Cardiac muscle cell (in vitro differentiated cells and primary cell): ENCODE measurements around the gene LRP3. TPM values are rescaled to one million over a fixed set of nuclear protein-coding genes. Genes with fewer than 3 reads are reported as not detected.

Experiments used
- DNase-seq, 2 donors: peaks; one replicate each; pipeline versions ENCODE4 v3.0.0 to v3.0.0-alpha.2; 2010 to 2017; ENCODE audit warnings: low read depth in 1 of 2, low spot score in 1 of 2
- H3K27ac ChIP-seq: fragments of 200-600 bp; sonication (generic); 2 replicates; pipeline ENCODE4 v1.5.1; 2016
- H3K27me3 ChIP-seq: fragments of 200-600 bp; sonication (generic); 2 replicates; pipeline ENCODE4 v1.6.0; 2016; ENCODE audit warnings: control low read depth
- H3K36me3 ChIP-seq: fragments of 200-600 bp; sonication (generic); 2 replicates; pipeline ENCODE4 v1.5.1; 2016; ENCODE audit warnings: control low read depth
- H3K4me1 ChIP-seq: fragments of 200-600 bp; sonication (generic); 2 replicates; pipeline ENCODE4 v1.8.1; 2017; ENCODE audit warnings: low read depth, mild to moderate bottlenecking, mixed run types
- H3K4me3 ChIP-seq: fragments of 200-600 bp; sonication (generic); 2 replicates; pipeline ENCODE4 v1.5.1; 2016; ENCODE audit warnings: mild to moderate bottlenecking
- H3K9me3 ChIP-seq: fragments of 200-600 bp; sonication (generic); 2 replicates; pipeline ENCODE4 v1.5.1; 2017; ENCODE audit warnings: low read depth, mild to moderate bottlenecking, control low read depth
- CTCF ChIP-seq: IDR thresholded peaks from 2 replicates; pipeline ENCODE4 v1.5.1; 2012; ENCODE audit warnings: low read depth, mild to moderate bottlenecking, low read length
- polyA plus RNA-seq: library from polyadenylated mRNA; unstranded; fragments of >200 nt; fragmentation: Nextera tagmentation; extraction: Ambion mirVana; gene quantifications from 2 replicates; pipeline ENCODE4 v1.2.1, GENCODE V29; 2016
- total RNA-seq: library from RNA; depleted of rRNA; stranded (reverse); fragments of >200 nt; gene quantifications from 2 replicates; pipeline ENCODE4 v1.2.3, GENCODE V29; 2016

Gene LRP3
- total and polyA plus RNA-seq, 2 experiments from 2014 or later: 38.4 to 39.4 TPM

DNA sequence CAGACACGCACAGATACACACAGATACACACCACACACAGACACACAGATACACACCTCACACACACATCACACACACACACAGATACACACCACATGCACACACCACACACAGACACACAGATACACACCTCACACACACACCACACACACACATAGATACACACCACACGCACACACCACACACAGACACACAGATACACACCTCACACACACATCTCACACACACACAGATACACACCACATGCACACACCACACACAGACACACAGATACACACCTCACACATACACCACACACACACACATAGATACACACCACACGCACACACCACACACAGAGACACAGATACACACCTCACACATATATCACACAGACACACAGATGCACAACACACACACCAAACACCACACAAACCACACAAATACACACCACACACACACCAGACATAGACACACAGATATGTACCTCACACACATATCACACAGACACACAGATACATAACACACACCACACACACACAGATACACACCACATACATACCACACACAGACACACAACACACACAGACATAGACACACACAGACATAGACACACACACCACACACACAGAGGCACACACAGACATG lies 55.7 kb downstream of the LRP3 start:
- DNase-seq: no peak
- Histone ChIP-seq H3K4me3 (no peak overlapping the region), H3K4me1 (no peaks in the 10 kb centered on the region), H3K9me3 (no peaks in the 10 kb centered on the region), H3K27ac (no peak overlapping the region), H3K27me3 (no peaks in the 10 kb centered on the region), H3K36me3 (no peaks in the 10 kb centered on the region)
- no peak for TF ChIP-seq CTCF

- H3K36me3 ChIP-seq: no peaks in the 10 kb centered on the region
- H3K9me3 ChIP-seq: no peaks in the 10 kb centered on the region
- H3K4me1 ChIP-seq: no peaks in the 10 kb centered on the region
- TF ChIP-seq CTCF: no peak
- no peak overlapping the region for H3K27ac ChIP-seq
- no peak overlapping the region for H3K4me3 ChIP-seq
- no peaks in the 10 kb centered on the region for H3K27me3 ChIP-seq
- no peak for DNase-seq
Observed at GRCh38 chr19:33250500-33250899, 56.4 kb downstream of the LRP3 start.

DNA sequence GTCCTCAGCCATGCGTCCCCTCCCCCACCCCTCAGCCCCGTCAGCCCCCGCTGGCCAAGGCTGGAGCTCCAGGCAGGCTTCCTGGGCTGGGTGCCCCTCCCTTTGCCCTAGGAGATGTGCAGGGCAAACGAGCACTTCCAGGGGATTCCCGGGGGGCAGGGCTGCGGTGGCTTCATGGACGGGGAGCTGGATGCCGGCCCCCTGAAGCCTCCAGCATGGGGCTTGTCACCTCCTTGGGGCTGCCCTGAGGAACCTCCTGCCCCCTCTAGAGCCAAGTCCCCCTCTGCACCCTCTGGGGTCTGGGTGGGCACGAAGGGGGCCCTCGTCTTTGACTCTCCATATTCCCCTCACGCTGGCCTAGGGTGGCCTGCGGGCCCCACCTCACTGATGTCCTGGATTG lies 56.9 kb downstream of the LRP3 start:
- Histone ChIP-seq H3K27ac (no peak overlapping the region), H3K27me3 (no peaks in the 10 kb centered on the region), H3K9me3 (no peaks in the 10 kb centered on the region), H3K4me1 (no peaks in the 10 kb centered on the region), H3K36me3 (no peaks in the 10 kb centered on the region), H3K4me3 (no peak overlapping the region)
- DNase-seq: no peak
- TF ChIP-seq CTCF: no peak

GRCh38 chr19:33251526-33252090 lies 57.5 kb downstream of the LRP3 start:
- Histone ChIP-seq H3K4me1 (no peaks in the 10 kb centered on the region), H3K27me3 (no peaks in the 10 kb centered on the region), H3K36me3 (no peaks in the 10 kb centered on the region), H3K9me3 (no peaks in the 10 kb centered on the region), H3K27ac (no peak overlapping the region), H3K4me3 (no peak overlapping the region)
- TF ChIP-seq CTCF: no peak
- no peak for DNase-seq

GRCh38 chr19:33252418-33252962 lies 58.4 kb downstream of the LRP3 start:
- no peaks in the 10 kb centered on the region for H3K4me1 ChIP-seq
- no peak overlapping the region for H3K27ac ChIP-seq
- H3K27me3 ChIP-seq: no peaks in the 10 kb centered on the region
- H3K9me3 ChIP-seq: no peaks in the 10 kb centered on the region
- no peak for TF ChIP-seq CTCF
- no peaks in the 10 kb centered on the region for H3K36me3 ChIP-seq
- H3K4me3 ChIP-seq: no peak overlapping the region
- DNase-seq: no peak
